ENCODE measurements around the gene NR0B1.

DNA sequence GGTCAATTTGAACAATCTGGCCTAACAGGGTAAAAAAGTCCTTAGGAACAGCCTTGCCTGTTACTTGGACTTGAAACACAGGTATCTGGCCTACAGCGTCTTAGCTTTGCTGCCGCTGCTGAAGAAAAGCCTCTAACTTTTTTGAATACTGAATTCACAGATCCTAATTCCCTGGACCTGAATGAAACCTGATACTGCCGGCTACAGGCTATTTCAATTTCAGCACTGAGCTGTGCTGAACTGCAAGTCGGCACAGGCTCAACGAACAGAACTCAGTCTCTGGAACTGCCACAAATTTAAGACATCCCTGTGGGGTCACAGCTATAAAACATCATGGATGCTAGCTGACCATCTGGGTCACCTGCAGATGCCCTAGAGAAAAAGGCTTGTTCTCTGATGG is 7.2 kb downstream of the NR0B1 start:
- TF ChIP-seq EZH2 (IDR thresholded peaks at IDR 0.05; ENCODE audit: borderline replicate concordance) (no peak), EZH2phosphoT487 (IDR thresholded peaks at IDR 0.05; ENCODE audit: low read depth, severe bottlenecking, unreplicated experiment) (no peak)
- TF ChIP-seq, protein P1, sequence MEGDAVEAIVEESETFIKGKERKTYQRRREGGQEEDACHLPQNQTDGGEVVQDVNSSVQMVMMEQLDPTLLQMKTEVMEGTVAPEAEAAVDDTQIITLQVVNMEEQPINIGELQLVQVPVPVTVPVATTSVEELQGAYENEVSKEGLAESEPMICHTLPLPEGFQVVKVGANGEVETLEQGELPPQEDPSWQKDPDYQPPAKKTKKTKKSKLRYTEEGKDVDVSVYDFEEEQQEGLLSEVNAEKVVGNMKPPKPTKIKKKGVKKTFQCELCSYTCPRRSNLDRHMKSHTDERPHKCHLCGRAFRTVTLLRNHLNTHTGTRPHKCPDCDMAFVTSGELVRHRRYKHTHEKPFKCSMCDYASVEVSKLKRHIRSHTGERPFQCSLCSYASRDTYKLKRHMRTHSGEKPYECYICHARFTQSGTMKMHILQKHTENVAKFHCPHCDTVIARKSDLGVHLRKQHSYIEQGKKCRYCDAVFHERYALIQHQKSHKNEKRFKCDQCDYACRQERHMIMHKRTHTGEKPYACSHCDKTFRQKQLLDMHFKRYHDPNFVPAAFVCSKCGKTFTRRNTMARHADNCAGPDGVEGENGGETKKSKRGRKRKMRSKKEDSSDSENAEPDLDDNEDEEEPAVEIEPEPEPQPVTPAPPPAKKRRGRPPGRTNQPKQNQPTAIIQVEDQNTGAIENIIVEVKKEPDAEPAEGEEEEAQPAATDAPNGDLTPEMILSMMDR (IDR thresholded peaks at IDR 0.05; ENCODE audit: poor library complexity): no peak

Measured in hepatocyte (in vitro differentiated cells).